IMR-90 (cell line): Measurements from ENCODE around the gene SSBP2.

Experiments used
- BHLHE40 ChIP-seq: fragments of 150-350 bp; IDR thresholded peaks from 2 replicates; pipeline ENCODE4 v1.6.1; 2016; ENCODE audit warnings: mild to moderate bottlenecking, low read depth, low read length
- CEBPB ChIP-seq: IDR thresholded peaks from 2 replicates; pipeline ENCODE4 v1.6.1; 2012; ENCODE audit warnings: low read depth, low read length, improper control_type of control experiment
- CHD1 ChIP-seq: IDR thresholded peaks from 2 replicates; pipeline ENCODE4 v1.6.1; 2012; ENCODE audit warnings: low read depth, low read length, improper control_type of control experiment
- CTCF ChIP-seq: conservative IDR thresholded peaks from 2 replicates; pipeline ENCODE4 v1.5.1; 2012; ENCODE audit warnings: mild to moderate bottlenecking, low read depth, low read length, improper control_type of control experiment
- ELK1 ChIP-seq: fragments of 150-350 bp; IDR thresholded peaks from 2 replicates; pipeline ENCODE4 v1.6.1; 2016; ENCODE audit warnings: low read depth, mild to moderate bottlenecking, low read length, moderate library complexity, borderline replicate concordance
- MAFK ChIP-seq: IDR thresholded peaks from 2 replicates; pipeline ENCODE4 v1.6.1; 2012; ENCODE audit warnings: low read depth, low read length, improper control_type of control experiment
- MAZ ChIP-seq: IDR thresholded peaks from 2 replicates; pipeline ENCODE4 v1.6.1; 2012; ENCODE audit warnings: low read depth, mild to moderate bottlenecking, low read length, improper control_type of control experiment, moderate library complexity, borderline replicate concordance
- MXI1 ChIP-seq: IDR thresholded peaks from 2 replicates; pipeline ENCODE4 v1.6.1; 2012; ENCODE audit warnings: low read depth, mild to moderate bottlenecking, low read length, moderate library complexity, borderline replicate concordance
- POLR2A ChIP-seq: IDR thresholded peaks from 2 replicates; pipeline ENCODE4 v1.6.1; 2012; ENCODE audit warnings: mild to moderate bottlenecking, low read depth, low read length
- RAD21 ChIP-seq: IDR thresholded peaks from 2 replicates; pipeline ENCODE4 v1.6.1; 2012; ENCODE audit warnings: low read length, improper control_type of control experiment
- RCOR1 ChIP-seq: IDR thresholded peaks from 2 replicates; pipeline ENCODE4 v1.6.1; 2012; ENCODE audit warnings: mild to moderate bottlenecking, low read length, improper control_type of control experiment; ENCODE audit not compliant: insufficient replicate concordance
- RFX5 ChIP-seq: IDR thresholded peaks from 2 replicates; pipeline ENCODE4 v1.8.0; 2012; ENCODE audit warnings: low read depth, mild to moderate bottlenecking, low read length, moderate library complexity
- SMC3 ChIP-seq: fragments of 150-350 bp; IDR thresholded peaks from 2 replicates; pipeline ENCODE4 v1.6.1; 2016; ENCODE audit warnings: low read depth, mild to moderate bottlenecking, antibody characterized with exemption, low read length, moderate library complexity
- USF2 ChIP-seq: fragments of 150-350 bp; IDR thresholded peaks from 2 replicates; pipeline ENCODE4 v1.6.1; 2017; ENCODE audit warnings: mild to moderate bottlenecking, antibody characterized with exemption, low read length, low read depth

GRCh38 chr5:81395262-81395661, 355.6 kb downstream of the SSBP2 start:
- TF ChIP-seq CTCF (no peak), RAD21 (no peak), BHLHE40 (no peak), RCOR1 (no peak), RFX5 (no peak), POLR2A (no peak), CEBPB (no peak), MXI1 (no peak), MAFK (no peak), SMC3 (no peak), CHD1 (no peak), USF2 (no peak), ELK1 (no peak), MAZ (no peak)
